RWPE1 (cell line): ENCODE data around the gene ECE1.

ENCODE experiments used
- CTCF ChIA-PET: fragments of 350-600 bp; sonication (Branson Sonifier 250); formaldehyde crosslinking; extraction: SDS; loops from one replicate; lab custom pipeline; 2021; lab: Yijun Ruan, JAX
- POLR2A ChIA-PET: fragments of 400-600 bp; formaldehyde crosslinking; extraction: SDS; loops from one replicate; lab custom pipeline; 2020; ENCODE audit warnings: antibody characterized with exemption; ENCODE audit not compliant: low non-redundant PET; lab: Yijun Ruan, JAX
- DNase-seq: peaks from one replicate; pipeline ENCODE4 v3.0.0; 2012; ENCODE audit warnings: low spot score
- H3K27ac ChIP-seq: fragments of 450-650 bp; 2 replicates; pipeline ENCODE4 v1.5.1; 2017
- CTCF ChIP-seq: fragments of 450-650 bp; conservative IDR thresholded peaks from 2 replicates; pipeline ENCODE4 v1.5.1; 2017; ENCODE audit warnings: low read depth, mild to moderate bottlenecking

The ECE1 gene

GRCh38 chr1:21332554-21333311 is 42.5 kb upstream of the ECE1 start:
- no peak for DNase-seq
- TF ChIP-seq CTCF: no peak
- ChIA-PET CTCF (no interaction called here), POLR2A (no interaction called here)
- H3K27ac ChIP-seq: peak overlapping the region; percentile 82

GRCh38 chr1:21331752-21332478 is 41.7 kb upstream of the ECE1 start:
- peak overlapping the region; percentile 44; the same call in 1 of the 2 replicates for H3K27ac ChIP-seq
- ChIA-PET CTCF (no interaction called here), POLR2A (no interaction called here)
- no peak for TF ChIP-seq CTCF
- no peak for DNase-seq

DNA sequence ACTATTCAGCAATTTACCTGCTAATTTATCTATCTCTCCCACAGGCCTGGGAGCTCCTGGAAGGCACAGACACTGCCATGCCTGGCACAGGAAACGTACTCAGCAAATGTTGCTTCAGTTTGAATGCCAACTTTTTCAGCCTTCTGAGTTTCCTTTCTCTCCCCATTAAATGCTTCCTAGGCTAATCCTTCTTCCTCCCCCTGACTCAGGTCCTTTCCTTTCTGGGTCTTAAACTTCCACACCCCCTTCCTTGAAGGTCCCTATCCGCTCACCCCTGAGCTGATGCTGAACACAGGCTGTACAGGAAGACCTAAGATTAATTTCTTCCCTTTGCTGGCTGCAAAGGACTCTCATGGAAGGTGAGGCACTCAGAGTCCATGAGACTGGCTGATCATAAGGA is 40.3 kb upstream of the ECE1 start:
- H3K27ac ChIP-seq: peak overlapping the region; percentile 79
- TF ChIP-seq CTCF: no peak
- CTCF ChIA-PET: interaction anchor here (0.6 kb wide), 1 partner anchor 491 kb away, joined by 5 read pairs; no protein-coding TSS in a partner anchor
- DNase-seq: no peak
- POLR2A ChIA-PET: no interaction called here

GRCh38 chr1:21329209-21329844 is 39.1 kb upstream of the ECE1 start:
- CTCF ChIA-PET: no interaction called here
- POLR2A ChIA-PET: no interaction called here
- H3K27ac ChIP-seq: peak overlapping the region; percentile 79
- DNase-seq: peak; percentile 82
- TF ChIP-seq CTCF: no peak

DNA sequence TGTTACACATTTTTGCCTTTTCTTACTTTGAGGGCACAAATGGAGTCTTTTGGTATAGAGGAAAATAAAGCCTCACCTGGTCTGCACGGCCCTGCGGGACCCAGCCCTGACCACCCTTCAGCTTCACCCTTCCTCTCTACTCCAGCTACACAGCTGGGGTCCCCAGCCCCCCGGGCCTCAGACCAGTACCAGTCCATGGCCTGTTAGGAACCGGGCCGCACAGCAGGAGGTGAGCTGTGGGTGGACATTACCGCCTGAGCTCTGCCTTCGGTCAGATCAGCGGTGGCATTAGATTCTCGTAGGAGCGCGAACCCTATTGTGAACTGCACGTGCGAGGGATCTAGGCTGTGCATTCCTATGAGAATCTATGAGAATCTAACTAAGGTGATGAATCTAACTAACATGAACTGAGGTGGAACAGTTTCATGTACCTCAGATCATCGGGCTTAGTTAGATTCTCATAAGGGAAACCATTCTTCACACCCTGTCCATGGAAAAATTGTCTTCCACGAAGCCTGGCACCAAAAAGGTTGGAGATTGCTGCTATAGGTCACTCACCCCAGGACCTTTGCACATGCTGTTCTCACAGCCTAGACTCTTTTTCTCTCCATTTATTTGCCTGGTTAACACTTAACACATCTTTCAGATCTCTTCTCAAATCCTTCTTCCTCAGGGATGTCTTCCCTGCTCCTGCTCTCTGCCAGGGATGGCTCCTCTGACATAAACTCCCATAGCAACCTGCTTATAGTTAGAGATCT is 37.5 kb upstream of the ECE1 start:
- TF ChIP-seq CTCF: no peak
- DNase-seq: no peak
- POLR2A ChIA-PET: no interaction called here
- CTCF ChIA-PET: interaction anchor here (0.6 to 1.1 kb wide), 2 partner anchors 41 kb away, joined by 3 read pairs; no protein-coding TSS in a partner anchor
- peak overlapping the region; percentile 98 for H3K27ac ChIP-seq

DNA sequence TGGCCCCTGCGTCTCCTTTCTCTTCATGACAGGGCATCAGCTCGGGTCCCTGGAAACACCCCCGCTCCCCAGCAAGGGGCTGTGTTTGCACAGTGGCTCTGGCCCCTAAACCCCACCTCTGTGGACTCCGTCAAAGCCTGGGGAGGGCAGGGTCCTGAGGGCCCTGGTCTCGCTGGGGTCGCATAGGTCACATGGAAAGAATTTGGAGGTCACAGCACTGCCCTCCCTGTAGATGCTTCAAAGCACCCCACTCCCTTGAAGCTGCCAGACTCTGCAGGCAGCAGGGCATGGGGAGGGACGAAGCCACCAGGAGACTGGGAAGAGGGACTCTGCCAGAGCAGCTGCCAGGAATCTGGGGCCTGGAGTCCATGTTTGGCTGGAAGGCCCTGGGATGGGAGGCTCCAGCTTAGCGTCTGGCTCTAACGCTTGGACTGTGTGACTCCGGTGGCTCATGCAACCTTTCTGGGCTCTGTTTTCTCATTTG is 36.6 kb upstream of the ECE1 start:
- ChIA-PET CTCF (interaction anchor here (1.1 kb wide), 1 partner anchor 42 kb away, joined by 3 read pairs; no protein-coding TSS in a partner anchor), POLR2A (no interaction called here)
- no peak for DNase-seq
- peak overlapping the region; percentile 98 for H3K27ac ChIP-seq
- no peak for TF ChIP-seq CTCF
